Duodenal mucosa (tissue), 2 donors: ENCODE measurements around the gene ITK.

Source experiments
- H3K27ac ChIP-seq: one replicate; pipeline ENCODE4 v1.7.0; 2013; ENCODE audit warnings: low read depth, low read length
- H3K27me3 ChIP-seq, 2 donors: one replicate each; pipeline ENCODE4 v1.7.0; 2013; ENCODE audit warnings: low read length in 2 of 2, control low read depth in 1 of 2; ENCODE audit not compliant: insufficient read depth in 2 of 2, control insufficient read depth in 1 of 2
- H3K36me3 ChIP-seq, 2 donors: one replicate each; pipeline ENCODE4 v1.7.0; 2013; ENCODE audit warnings: low read length in 2 of 2, control low read depth in 1 of 2; ENCODE audit not compliant: insufficient read depth in 2 of 2, control insufficient read depth in 1 of 2
- H3K4me1 ChIP-seq, 2 donors: one replicate each; pipeline ENCODE4 v1.7.0; 2013; ENCODE audit warnings: low read length in 2 of 2, control low read depth in 1 of 2; ENCODE audit not compliant: insufficient read depth in 2 of 2, control insufficient read depth in 1 of 2
- H3K4me3 ChIP-seq, 2 donors: one replicate each; pipeline ENCODE4 v1.7.0; 2013; ENCODE audit warnings: low read length in 2 of 2, low read depth in 1 of 2
- H3K9ac ChIP-seq, 2 donors: one replicate each; pipeline ENCODE4 v1.7.0; 2013; ENCODE audit warnings: low read length in 2 of 2, low read depth in 1 of 2
- H3K9me3 ChIP-seq, 2 donors: one replicate each; pipeline ENCODE4 v1.7.0; 2013; ENCODE audit warnings: low read length in 2 of 2, control low read depth in 1 of 2; ENCODE audit not compliant: control insufficient read depth in 1 of 2

Gene ITK

DNA sequence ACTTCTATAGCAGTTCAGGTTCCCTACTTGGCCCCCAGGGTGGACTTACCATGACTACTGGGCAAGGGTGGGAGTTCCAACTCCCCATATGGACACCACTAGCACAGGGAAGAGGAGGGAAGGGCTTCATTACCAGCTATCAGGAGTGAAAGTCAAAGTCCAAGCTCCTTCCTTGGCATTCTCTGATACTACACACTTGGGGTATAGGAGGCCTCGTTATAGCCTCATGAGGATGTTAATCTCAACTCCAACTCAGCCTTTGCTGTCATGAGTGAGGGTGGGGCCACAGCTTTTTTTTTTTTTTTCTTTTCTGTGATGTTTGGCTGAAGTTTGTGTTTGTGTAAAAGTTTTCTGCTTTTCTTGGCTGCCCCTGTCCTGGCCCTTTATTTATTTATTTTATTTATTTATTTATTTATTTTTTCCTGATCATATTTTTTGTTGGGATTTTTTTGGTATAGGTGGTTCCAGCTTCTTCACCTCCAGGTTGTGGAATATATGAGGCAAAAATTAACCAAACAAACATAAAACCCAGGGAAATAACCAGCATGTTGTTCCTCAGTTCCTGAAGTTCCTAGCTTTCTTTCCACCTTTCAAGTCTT lies 23.2 kb upstream of the ITK start:
- no peaks in the 10 kb centered on the region for H3K27me3 ChIP-seq
- H3K27ac ChIP-seq = no peak overlapping the region
- no peak overlapping the region for H3K4me3 ChIP-seq
- H3K9ac ChIP-seq = no peak overlapping the region
- H3K9me3 ChIP-seq = no peaks in the 10 kb centered on the region
- peaks cover 0 to 3% of the 10 kb centered on the region in 2 donors for H3K4me1 ChIP-seq
- H3K36me3 ChIP-seq = no peaks in the 10 kb centered on the region

DNA sequence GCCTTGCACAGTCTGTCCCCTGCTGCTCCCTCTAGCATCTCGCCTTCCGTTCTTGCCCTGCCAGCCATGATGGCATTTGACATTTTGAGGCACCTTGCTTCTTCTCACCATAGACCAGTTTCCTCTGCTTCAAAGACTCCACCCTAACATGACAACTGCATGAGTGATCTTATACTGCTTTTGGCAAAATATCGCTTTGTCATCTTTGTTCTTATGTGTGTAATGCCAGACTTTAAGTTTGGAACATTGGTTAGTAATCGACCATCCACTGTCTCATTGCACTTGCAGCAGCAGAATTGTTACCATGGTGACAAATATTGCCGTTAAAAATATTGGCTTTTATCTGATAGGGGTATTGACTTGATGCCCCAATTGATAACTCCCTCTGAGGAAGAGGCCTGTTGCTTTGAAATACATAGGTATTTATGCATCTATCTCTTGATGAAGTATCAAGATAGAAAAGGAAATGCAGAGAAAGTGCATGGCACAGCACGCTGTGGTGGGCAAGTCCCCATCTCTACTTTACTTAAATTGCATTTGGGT lies 21.4 kb upstream of the ITK start:
- H3K4me3 ChIP-seq = no peak overlapping the region
- H3K27me3 ChIP-seq = no peaks in the 10 kb centered on the region
- no peak overlapping the region for H3K27ac ChIP-seq
- peaks cover 0 to 3% of the 10 kb centered on the region in 2 donors for H3K4me1 ChIP-seq
- no peaks in the 10 kb centered on the region for H3K9me3 ChIP-seq
- H3K36me3 ChIP-seq = no peaks in the 10 kb centered on the region
- H3K9ac ChIP-seq = no peak overlapping the region

- peaks cover 0 to 3% of the 10 kb centered on the region in 2 donors for H3K4me1 ChIP-seq
- no peaks in the 10 kb centered on the region for H3K27me3 ChIP-seq
- no peaks in the 10 kb centered on the region for H3K9me3 ChIP-seq
- no peak overlapping the region for H3K4me3 ChIP-seq
- H3K36me3 ChIP-seq = no peaks in the 10 kb centered on the region
- no peak overlapping the region for H3K27ac ChIP-seq
- H3K9ac ChIP-seq = no peak overlapping the region
Observed at GRCh38 chr5:157160001-157160400, 20.6 kb upstream of the ITK start.

GRCh38 chr5:157161996-157162395 lies 18.6 kb upstream of the ITK start:
- Histone ChIP-seq H3K4me1 (peaks cover 0 to 3% of the 10 kb centered on the region in 2 donors), H3K27me3 (no peaks in the 10 kb centered on the region), H3K27ac (no peak overlapping the region), H3K36me3 (no peaks in the 10 kb centered on the region), H3K9me3 (no peaks in the 10 kb centered on the region), H3K9ac (no peak overlapping the region), H3K4me3 (no peak overlapping the region)

DNA sequence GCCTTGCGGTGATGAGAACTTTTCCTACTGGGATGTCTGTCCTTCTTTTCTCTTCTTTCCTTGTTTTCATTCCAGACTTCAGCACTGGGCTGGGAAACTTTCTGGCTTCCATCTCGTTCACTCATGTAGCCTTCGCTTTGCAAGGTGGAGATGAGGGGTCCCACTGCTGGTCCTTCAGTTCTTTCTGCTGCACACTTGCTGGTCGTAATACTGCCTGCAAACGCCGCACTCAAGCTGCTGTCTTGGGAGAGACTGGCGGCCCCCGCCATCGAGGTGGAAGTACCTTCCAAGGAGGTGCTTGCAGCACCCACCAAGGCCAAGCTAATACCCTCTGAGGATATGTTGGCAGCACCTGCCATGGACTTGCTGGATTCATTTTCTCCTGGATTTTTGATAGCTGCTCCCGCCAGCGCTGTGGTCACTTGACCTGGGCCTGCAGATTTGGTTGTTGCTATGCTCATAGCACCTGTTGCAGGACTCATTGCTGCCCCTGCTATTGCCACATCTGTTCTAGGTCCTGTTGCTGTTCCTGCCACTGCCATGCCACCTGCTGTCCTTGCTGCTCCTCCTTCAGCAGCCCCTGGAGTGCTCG lies 17.6 kb upstream of the ITK start:
- no peaks in the 10 kb centered on the region for H3K9me3 ChIP-seq
- no peaks in the 10 kb centered on the region for H3K4me1 ChIP-seq
- H3K9ac ChIP-seq = no peak overlapping the region
- no peak overlapping the region for H3K27ac ChIP-seq
- H3K36me3 ChIP-seq = no peaks in the 10 kb centered on the region
- H3K27me3 ChIP-seq = no peaks in the 10 kb centered on the region
- no peak overlapping the region for H3K4me3 ChIP-seq

DNA sequence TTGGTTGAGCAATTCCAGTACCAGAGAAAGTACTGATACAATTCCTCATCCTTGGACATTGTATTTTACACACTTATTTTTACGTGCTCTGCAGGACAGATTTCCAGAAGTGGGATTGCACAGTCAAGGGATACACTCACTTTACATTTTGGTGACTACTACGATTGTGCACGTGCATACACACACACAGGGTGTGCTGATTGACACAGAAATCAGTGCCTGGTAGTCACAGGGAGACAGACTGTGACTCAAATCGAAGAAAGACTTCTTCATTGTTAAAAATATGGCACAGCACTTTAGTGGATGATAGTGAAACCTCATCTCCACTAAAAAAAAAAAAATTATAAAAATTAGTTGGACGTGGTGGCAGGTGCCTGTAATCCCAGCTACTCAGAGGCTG lies 16.1 kb upstream of the ITK start:
- no peak overlapping the region for H3K27ac ChIP-seq
- no peak overlapping the region for H3K9ac ChIP-seq
- no peaks in the 10 kb centered on the region for H3K36me3 ChIP-seq
- no peaks in the 10 kb centered on the region for H3K4me1 ChIP-seq
- no peaks in the 10 kb centered on the region for H3K27me3 ChIP-seq
- H3K9me3 ChIP-seq = no peaks in the 10 kb centered on the region
- H3K4me3 ChIP-seq = no peak overlapping the region

DNA sequence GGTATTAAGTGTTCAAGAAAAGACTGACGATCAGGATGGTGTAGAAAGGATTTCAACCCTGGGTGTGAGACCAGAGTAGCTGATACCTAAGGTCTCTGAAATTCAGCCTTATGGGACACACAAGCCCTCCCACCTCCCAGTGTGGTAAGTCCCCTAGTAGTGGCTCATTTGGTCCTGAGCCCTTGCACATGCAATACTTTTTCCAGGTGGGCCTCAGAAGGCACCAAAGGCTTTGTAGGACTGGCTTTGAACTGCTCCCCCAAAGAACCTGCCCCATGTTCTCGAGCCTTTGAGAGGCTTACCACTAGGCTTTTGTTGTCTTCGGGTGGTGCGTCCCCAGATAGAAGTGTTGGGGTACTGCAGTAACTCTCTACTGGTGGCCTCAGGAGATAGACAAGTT lies 15.4 kb upstream of the ITK start:
- H3K4me1 ChIP-seq = no peaks in the 10 kb centered on the region

GRCh38 chr5:157165668-157166067 lies 15.0 kb upstream of the ITK start:
- Histone ChIP-seq H3K36me3 (no peaks in the 10 kb centered on the region), H3K9ac (no peak overlapping the region), H3K4me1 (no peaks in the 10 kb centered on the region), H3K4me3 (no peak overlapping the region), H3K27ac (no peak overlapping the region), H3K9me3 (no peaks in the 10 kb centered on the region), H3K27me3 (no peaks in the 10 kb centered on the region)

More for the DNA sequence above, 15.4 kb upstream of the ITK start:
- no peak overlapping the region for H3K27ac ChIP-seq
- no peaks in the 10 kb centered on the region for H3K36me3 ChIP-seq
- H3K9me3 ChIP-seq = no peaks in the 10 kb centered on the region
- no peak overlapping the region for H3K4me3 ChIP-seq
- H3K9ac ChIP-seq = no peak overlapping the region
- no peaks in the 10 kb centered on the region for H3K27me3 ChIP-seq

GRCh38 chr5:157166214-157167213 lies 14.1 kb upstream of the ITK start, which contains the start of gene GARIN3:
TSS of gene GARIN3 (minus strand) at chr5:157166264. CDS start at chr5:157166168, 96 bp downstream.
- H3K4me3 ChIP-seq = no peak within 1 kb of the TSS
- H3K27ac ChIP-seq = no peak within 1 kb of the TSS
- no peaks in the 10 kb centered on the region for H3K9me3 ChIP-seq
- no peak within 1 kb of the TSS for H3K9ac ChIP-seq
- no peaks in the 10 kb centered on the region for H3K27me3 ChIP-seq
- no peaks in the 10 kb centered on the region for H3K36me3 ChIP-seq
- no peaks in the 10 kb centered on the region for H3K4me1 ChIP-seq

DNA sequence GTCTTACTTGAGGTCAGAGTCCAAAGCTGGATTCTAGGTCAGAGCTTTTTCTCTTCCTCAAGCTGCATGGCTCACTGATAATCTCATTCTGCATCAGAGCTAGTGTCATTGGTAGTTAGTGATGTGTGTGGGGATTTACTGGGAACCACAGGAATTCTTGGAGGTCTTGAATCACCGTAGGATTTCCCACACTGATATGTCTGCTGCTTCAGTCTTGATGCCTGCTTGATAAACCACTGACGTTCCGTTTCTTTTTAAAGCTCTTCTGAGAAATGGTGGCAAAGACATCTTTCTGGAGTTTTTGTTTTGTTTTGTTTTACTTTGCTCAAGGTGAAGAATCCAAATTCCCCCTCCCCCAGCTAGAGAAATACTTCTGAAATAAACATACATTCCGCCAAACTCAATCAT lies 13.4 kb upstream of the ITK start:
- Histone ChIP-seq H3K36me3 (no peaks in the 10 kb centered on the region), H3K9me3 (no peaks in the 10 kb centered on the region), H3K27ac (no peak overlapping the region), H3K4me1 (no peaks in the 10 kb centered on the region), H3K27me3 (no peaks in the 10 kb centered on the region), H3K9ac (no peak overlapping the region), H3K4me3 (no peak overlapping the region)
